Measurements from ENCODE around the gene PRDM13.

GRCh38 chr6:99606656-99607415, at the start of gene PRDM13:
- TF ChIP-seq CTCF (IDR thresholded peaks at IDR 0.05) (no peak), POLR2AphosphoS5 (IDR thresholded peaks at IDR 0.05) (no peak)

Measured in transverse colon (tissue), 4 donors.